ENCODE measurements around the gene C1QTNF5. TPM values are rescaled to one million over a fixed set of nuclear protein-coding genes. Genes with fewer than 3 reads are reported as not detected.
"Not testable (repeated sequence)": the region's sequence is repeated elsewhere in the genome, so short reads cannot be mapped to it uniquely, and the experiment has no call there.

C1QTNF5 gene, protein sequence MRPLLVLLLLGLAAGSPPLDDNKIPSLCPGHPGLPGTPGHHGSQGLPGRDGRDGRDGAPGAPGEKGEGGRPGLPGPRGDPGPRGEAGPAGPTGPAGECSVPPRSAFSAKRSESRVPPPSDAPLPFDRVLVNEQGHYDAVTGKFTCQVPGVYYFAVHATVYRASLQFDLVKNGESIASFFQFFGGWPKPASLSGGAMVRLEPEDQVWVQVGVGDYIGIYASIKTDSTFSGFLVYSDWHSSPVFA
- 60.2 and 127 TPM in 2 replicates for total RNA-seq

- peak; percentile 94 for DNase-seq
Observed at GRCh38 chr11:119340335-119341221, at the start of gene C1QTNF5. Gene C1QTNF5 (minus strand): TSS chr11:119340883. CDS start chr11:119340397, 486 bp downstream.

DNA sequence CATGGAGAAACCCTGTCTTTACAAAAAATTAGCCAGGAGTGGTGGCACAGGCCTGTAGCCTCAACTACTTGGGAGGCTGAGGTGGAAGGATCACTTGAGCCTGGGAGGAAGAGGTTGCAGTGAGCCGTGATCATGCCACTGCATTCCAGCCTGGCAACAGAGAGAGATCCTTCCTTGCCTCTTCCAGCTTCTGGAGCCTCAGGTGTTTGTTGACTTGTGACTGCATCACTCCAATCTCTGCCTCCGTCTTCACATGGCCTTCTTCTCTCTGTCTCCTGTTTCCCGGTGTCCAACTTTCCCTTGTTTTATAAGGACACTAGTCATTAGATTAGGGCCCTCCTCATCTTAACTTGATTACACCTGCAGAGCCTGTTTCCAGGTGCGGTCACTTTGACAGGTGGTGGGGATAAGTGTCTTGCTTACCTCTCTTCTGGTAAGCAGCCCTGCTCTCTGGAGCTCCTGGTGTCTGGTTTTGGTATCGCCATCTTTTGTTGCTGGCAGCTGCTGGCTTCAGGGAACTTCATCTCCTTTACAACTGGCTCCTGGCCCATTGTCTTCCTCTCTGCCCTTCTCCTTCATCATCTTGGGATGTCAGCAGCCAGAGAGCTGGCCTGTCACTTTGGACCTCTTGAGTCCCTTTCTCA is 49.0 kb upstream of the C1QTNF5 start:
- peak; percentile 23 for DNase-seq

DNA sequence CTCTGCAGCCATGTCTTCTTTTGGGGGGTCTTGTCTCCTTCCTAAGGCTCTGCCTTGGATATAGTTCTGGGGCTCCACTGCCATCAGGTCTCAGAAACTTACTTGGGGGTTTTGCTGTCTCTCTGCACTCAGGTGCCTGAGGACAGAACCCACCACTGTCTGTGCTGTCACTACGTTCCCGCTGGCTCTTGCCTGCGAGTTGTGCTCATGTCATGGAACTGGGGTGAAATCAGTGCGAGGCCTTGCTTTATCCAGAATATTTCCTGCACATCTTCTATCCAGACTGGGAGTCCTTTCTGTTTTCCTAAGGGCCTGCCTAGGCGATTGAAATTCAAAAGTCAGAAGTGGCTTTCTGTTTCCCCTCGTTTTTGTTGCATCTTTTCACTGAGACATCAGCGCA is 47.4 kb upstream of the C1QTNF5 start:
- no peak for DNase-seq

GRCh38 chr11:119384332-119384731 is 43.6 kb upstream of the C1QTNF5 start:
- DNase-seq, result no peak

GRCh38 chr11:119382513-119382912 is 41.8 kb upstream of the C1QTNF5 start:
- not testable (repeated sequence) for DNase-seq

GRCh38 chr11:119382101-119382500 is 41.4 kb upstream of the C1QTNF5 start:
- no peak for DNase-seq

DNA sequence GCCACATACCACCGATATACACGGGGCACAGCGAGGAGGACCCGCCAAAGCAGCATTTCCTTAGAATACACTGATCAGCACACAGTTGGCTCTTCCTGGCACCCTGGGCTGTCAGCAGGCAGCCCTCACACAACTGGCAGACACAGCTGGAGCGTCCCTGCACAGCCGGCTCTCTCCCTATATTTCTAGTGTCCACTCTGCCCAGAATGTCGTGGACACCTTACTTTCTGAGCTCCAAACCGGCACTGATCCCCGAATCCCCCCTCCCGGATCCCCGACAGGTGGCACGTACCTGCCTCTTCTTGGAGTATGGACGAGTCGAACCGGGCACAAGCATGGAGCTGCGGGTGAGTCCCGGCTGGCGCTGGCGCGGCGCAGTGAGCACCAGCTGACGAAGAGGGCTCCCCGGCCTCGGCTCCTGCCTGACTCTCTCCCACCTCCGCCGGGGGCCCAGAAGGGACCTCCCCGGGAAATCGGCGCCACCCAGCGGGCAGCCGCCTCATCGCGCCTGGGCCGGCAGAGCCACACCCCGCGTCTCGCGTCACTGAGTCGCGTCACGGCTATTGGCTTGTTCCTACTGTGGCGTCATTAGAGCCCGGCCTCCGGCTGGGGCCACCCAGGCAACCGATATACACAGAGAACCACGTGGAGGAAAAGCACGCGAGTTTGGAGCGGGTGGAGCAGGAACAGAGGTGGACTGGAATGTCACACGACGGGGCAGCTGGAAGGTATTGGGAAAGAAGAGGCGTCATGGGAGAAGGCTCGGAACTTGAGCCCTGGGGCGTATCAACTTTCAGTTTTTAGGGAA is 40.7 kb upstream of the C1QTNF5 start, which contains the start of gene USP2:
Gene USP2 (minus strand): TSS at position 510 of the 808 bp plus-strand sequence. CDS start 8,210 bp downstream, outside the sequence.
- DNase-seq, result peak; percentile 96

DNA sequence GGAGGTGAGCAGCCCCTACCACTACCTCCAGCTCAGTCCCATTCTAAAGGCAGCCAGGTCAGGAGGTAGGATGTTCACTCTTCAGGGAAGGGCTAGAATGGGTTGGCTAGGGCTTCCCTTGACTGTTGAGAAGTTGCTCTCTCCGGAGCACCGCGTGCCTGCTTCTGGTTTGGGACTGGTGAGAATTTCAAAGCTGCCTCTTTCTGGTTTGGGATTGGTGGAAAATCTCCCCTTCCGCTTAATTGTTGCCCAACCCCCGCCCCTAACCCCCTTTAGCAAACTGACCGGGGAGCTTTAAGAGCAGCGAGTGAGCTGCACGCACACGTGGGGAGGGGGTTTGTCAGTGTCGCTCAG is 40.1 kb upstream of the C1QTNF5 start:
- DNase-seq, result no peak

DNA sequence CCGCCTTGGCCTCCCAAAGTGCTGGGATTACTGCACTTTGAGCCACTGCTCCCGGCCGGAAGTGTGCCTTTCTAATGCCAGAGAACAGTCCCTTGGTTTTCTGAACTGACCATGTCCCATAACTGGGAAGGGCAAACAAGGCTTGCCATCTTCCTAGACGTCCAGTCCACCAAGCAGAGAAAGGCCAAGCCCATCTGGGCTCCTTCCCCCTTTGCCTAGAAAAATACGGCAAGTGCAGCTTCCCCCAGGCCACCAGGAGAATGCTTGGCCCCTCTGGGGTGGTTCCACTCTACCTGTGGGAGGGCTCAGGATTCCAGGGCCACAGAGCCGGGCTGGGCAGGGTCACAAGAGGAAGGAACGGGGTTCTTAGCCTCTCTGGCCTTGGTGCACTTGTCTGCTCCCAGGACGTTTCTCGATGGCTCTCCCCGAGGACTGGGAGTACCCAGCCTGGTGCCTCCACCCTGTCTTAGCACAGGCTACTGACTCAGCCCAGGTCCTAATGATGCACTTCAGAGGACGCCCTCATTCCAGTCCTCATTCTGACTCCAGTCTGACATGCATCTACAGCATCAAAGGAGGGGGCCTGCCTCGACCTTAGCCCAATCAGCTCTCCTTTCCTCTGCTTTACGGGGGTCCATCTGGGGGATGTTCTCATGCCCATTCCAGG is 39.6 kb upstream of the C1QTNF5 start:
- DNase-seq, result no peak

- DNase-seq, result no peak
Observed at GRCh38 chr11:119378851-119379465, 38.3 kb upstream of the C1QTNF5 start.

DNA sequence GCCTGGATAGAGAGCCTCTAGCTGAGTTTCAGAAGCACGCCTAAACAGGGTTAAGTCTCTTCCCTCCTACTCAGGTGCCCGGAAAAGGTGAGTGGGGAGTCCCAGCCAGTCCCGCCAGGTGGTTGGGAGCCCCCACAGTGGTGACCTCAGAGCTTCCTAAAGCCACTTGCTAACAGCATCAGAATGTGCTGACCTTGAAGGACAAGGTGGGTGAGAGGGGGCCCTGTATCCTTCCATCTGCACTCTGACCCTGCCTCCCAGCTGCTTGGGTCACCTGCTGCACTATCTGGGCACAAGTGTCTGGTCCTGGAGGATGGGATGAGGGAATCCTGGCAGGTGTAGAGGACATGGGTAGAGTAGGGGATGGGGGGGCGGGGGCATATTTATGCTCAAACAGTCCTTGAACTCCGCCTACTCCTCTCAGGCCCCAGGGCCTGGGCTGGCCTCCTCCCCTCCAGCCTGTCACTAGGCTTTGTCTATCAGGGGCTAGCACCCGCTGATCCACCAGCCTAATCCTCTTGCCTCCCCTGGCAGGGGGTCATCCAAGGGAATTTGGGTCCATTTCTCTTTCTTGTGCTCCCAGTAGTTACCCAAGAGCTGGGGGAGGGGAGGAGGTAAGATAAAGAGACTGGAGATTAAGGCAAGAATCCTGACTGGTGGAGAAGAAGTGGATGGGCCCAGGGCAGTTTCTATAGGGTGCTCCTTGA is 37.4 kb upstream of the C1QTNF5 start:
- DNase-seq, result no peak

- no peak for DNase-seq
Observed at GRCh38 chr11:119377112-119377901, 36.6 kb upstream of the C1QTNF5 start.

DNA sequence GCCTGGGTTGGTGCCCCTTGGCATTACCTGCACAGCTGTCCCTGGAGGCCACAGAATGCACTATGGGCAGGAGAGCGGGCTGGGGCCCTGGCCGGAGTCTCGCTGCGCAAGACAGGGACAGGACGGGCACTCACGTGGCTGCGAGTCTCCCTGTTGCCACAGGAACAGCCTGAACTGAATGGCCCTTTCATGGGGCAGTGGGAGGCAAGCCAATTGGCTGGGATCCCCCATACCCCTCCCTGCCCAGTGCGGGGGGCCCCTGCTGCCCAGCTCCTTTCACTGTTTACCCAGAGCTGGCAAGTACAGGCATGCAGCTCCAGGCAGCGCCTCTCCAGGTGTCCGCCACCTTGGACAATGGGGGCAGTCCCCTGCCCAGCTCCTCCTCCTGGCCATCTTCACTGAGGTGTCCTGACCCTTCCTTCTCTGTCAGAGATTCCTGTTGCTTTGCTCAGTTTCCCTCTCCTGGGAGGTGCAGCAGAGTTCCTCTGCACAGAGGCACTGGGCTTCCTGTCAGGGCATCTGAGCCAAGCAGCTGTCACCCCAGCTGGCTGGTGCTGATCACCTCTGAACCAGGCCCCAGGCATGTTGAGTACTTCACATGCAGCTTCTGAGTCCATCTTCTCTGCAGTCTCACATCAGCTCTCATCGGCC is 35.6 kb upstream of the C1QTNF5 start:
- no peak for DNase-seq

GRCh38 chr11:119375337-119376196 is 34.9 kb upstream of the C1QTNF5 start:
- DNase-seq, result no peak

- DNase-seq, result no peak
Observed at GRCh38 chr11:119374632-119375336, 34.1 kb upstream of the C1QTNF5 start.

DNA sequence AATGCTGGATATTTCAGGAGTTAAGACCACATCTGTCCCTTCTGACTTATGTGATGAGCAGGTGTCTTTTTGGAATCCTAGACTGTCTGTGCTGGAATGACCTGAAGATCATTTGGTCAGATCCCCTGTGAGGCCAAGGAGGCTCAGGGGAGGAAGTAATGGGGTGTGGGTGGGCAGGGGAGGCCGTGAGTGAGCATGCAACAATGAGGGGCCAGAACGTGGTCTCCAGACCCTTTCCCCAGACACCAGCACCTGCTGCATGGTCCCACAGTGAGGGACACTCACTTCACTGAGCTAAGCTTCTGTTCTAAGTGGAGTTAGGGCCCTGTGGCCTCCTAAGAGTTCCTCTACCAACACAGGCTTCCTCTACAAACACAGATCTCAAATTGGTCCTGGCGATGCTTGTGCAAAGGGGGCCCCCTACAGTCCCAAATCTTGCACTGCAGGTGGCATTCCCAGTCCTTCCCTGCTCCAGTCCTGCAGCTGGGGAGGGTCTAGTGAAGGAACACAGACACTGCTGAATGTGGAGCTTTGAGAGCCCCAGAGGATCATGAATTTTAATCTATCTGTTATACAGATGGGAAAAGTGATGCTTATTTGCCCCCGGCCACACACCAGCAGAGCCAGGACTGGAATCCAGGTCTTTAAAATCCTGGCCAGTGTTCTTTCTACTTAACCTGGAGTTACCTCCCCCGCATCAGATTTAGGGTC is 33.4 kb upstream of the C1QTNF5 start:
- DNase-seq, result peak; percentile 88
